HepG2 (cell line): ENCODE measurements around the gene CFAP69. TPM values are rescaled to one million over a fixed set of nuclear protein-coding genes. Genes with fewer than 3 reads are reported as not detected.
A peak's percentile ranks its signal among the peaks of the same experiment; 100 is the strongest.

ENCODE experiments used
- ASH2L ChIP-seq: fragments of 300-600, 200-600 bp; sonication (generic); IDR thresholded peaks from 2 replicates; pipeline ENCODE4 v1.7.0; 2017; ENCODE audit warnings: low read depth, mild to moderate bottlenecking, moderate library complexity, mixed read lengths, low read length; ENCODE audit not compliant: insufficient read length
- BORCS8-MEF2B ChIP-seq: sonication (generic); formaldehyde crosslinking; IDR thresholded peaks from 2 replicates; pipeline ENCODE4 v1.8.0; 2022; ENCODE audit warnings: mild to moderate bottlenecking, missing genetic modification reagents
- CBX1 ChIP-seq: IDR thresholded peaks from one replicate; pipeline ENCODE4 v1.6.1; 2016; ENCODE audit warnings: antibody characterized with exemption, low read depth
- CEBPG ChIP-seq: IDR thresholded peaks from 2 replicates; pipeline ENCODE4 v1.6.1; 2016
- CREM ChIP-seq, 2 experiments: sonication (generic) in 1 of 2; formaldehyde crosslinking in 1 of 2; IDR thresholded peaks; 2 replicates each; pipeline versions ENCODE4 v1.4.0 to v1.6.1; 2016 to 2020; ENCODE audit warnings: antibody characterized with exemption in 1 of 2, mild to moderate bottlenecking in 1 of 2, missing genetic modification reagents in 1 of 2
- ELF4 ChIP-seq: sonication (generic); formaldehyde crosslinking; IDR thresholded peaks from 2 replicates; pipeline ENCODE4 v1.5.0; 2020; ENCODE audit warnings: missing genetic modification reagents, mild to moderate bottlenecking, moderate library complexity, borderline replicate concordance
- GATAD2A ChIP-seq: IDR thresholded peaks from 2 replicates; pipeline ENCODE4 v1.6.1; 2016
- GZF1 ChIP-seq: sonication (generic); formaldehyde crosslinking; IDR thresholded peaks from 2 replicates; pipeline ENCODE4 v1.5.1; 2020; ENCODE audit warnings: mild to moderate bottlenecking, missing genetic modification reagents
- HDAC2 ChIP-seq: sonication (generic); formaldehyde crosslinking; IDR thresholded peaks from 2 replicates; pipeline ENCODE4 v1.4.0; 2020; ENCODE audit warnings: missing genetic modification reagents
- HMG20A ChIP-seq: IDR thresholded peaks from 2 replicates; pipeline ENCODE4 v1.6.1; 2016; ENCODE audit warnings: borderline replicate concordance
- JUND ChIP-seq: sonication (generic); formaldehyde crosslinking; IDR thresholded peaks from 2 replicates; pipeline ENCODE4 v1.8.0; 2022; ENCODE audit warnings: mild to moderate bottlenecking, missing genetic modification reagents
- KDM6A ChIP-seq: IDR thresholded peaks from 2 replicates; pipeline ENCODE4 v1.6.1; 2016; ENCODE audit warnings: low read depth
- NCOA2 ChIP-seq: sonication (generic); formaldehyde crosslinking; IDR thresholded peaks from 2 replicates; pipeline ENCODE4 v1.8.0; 2022; ENCODE audit warnings: inconsistent platforms
- POGZ ChIP-seq: sonication (generic); formaldehyde crosslinking; IDR thresholded peaks from 2 replicates; pipeline ENCODE4 v1.4.0; 2020; ENCODE audit warnings: mild to moderate bottlenecking, missing genetic modification reagents
- PPARG ChIP-seq: conservative IDR thresholded peaks from 2 replicates; pipeline ENCODE4 v1.6.1; 2016; ENCODE audit warnings: missing biosample characterization, missing genetic modification reagents
- RAD21 ChIP-seq: fragments of 450-650 bp; formaldehyde crosslinking; IDR thresholded peaks from 2 replicates; pipeline ENCODE4 v1.5.0; 2020; ENCODE audit warnings: mild to moderate bottlenecking
- RBAK ChIP-seq: sonication (generic); formaldehyde crosslinking; IDR thresholded peaks from 2 replicates; pipeline ENCODE4 v1.5.1; 2020; ENCODE audit warnings: mild to moderate bottlenecking, missing genetic modification reagents
- SOX6 ChIP-seq, 2 experiments: fragments of 450-650 bp in 1 of 2; sonication (generic) in 1 of 2; formaldehyde crosslinking in 1 of 2; IDR thresholded peaks; 2 replicates each; pipeline versions ENCODE4 v1.4.0 to v1.6.1; 2017 to 2020; ENCODE audit warnings: antibody characterized with exemption in 1 of 2, mild to moderate bottlenecking in 1 of 2, missing genetic modification reagents in 1 of 2
- TARDBP ChIP-seq: sonication (generic); formaldehyde crosslinking; IDR thresholded peaks from 2 replicates; pipeline ENCODE4 v1.8.0; 2022; ENCODE audit warnings: mild to moderate bottlenecking, missing genetic modification reagents
- TBP ChIP-seq: sonication (generic); formaldehyde crosslinking; IDR thresholded peaks from 2 replicates; pipeline ENCODE4 v1.5.0; 2020; ENCODE audit warnings: missing genetic modification reagents
- ZBTB7B ChIP-seq: sonication (generic); formaldehyde crosslinking; IDR thresholded peaks from 2 replicates; pipeline ENCODE4 v1.4.0; 2020; ENCODE audit warnings: missing genetic modification reagents
- ZNF280B ChIP-seq: sonication (generic); formaldehyde crosslinking; IDR thresholded peaks from 2 replicates; pipeline ENCODE4 v1.5.0; 2020; ENCODE audit warnings: missing genetic modification reagents, mild to moderate bottlenecking, borderline replicate concordance
- ZNF510 ChIP-seq: sonication (generic); formaldehyde crosslinking; IDR thresholded peaks from 2 replicates; pipeline ENCODE4 v1.4.0; 2020; ENCODE audit warnings: low read depth, mild to moderate bottlenecking, missing genetic modification reagents
- ZNF616 ChIP-seq: sonication (generic); formaldehyde crosslinking; IDR thresholded peaks from 2 replicates; pipeline ENCODE4 v1.5.0; 2020; ENCODE audit warnings: low read depth, mild to moderate bottlenecking, missing genetic modification reagents
- ZNF644 ChIP-seq: IDR thresholded peaks from 2 replicates; pipeline ENCODE4 v1.6.1; 2016; ENCODE audit warnings: low read depth
- ZNF781 ChIP-seq: sonication (generic); formaldehyde crosslinking; IDR thresholded peaks from 2 replicates; pipeline ENCODE4 v1.5.1; 2020; ENCODE audit warnings: borderline replicate concordance, mild to moderate bottlenecking, missing genetic modification reagents; ENCODE audit errors: not compliant biosample characterization
- ZNF878 ChIP-seq: sonication (generic); formaldehyde crosslinking; IDR thresholded peaks from 2 replicates; pipeline ENCODE4 v1.8.1; 2023; ENCODE audit warnings: mild to moderate bottlenecking, missing genetic modification reagents, moderate library complexity
- polyA plus RNA-seq, 8 experiments: library from polyadenylated mRNA; depleted of rRNA in 3 of 8; stranded (reverse) in 7 of 8; unstranded in 1 of 8; fragments of >200 nt; fragmentation: Illumina TruSeq in 4 of 8; extraction: Trizol in 4 of 8; gene quantifications; 2 replicates each; pipeline versions ENCODE4 v1.2.1 to v1.2.3, GENCODE V29; 2011 to 2016; ENCODE audit warnings: low read depth in 4 of 8, missing spikeins in 1 of 8, mixed read lengths in 1 of 8; ENCODE audit not compliant: insufficient read depth in 1 of 8
- total RNA-seq, 5 experiments: library from RNA; depleted of rRNA; stranded (reverse); fragments of >200 nt; fragmentation: Illumina TruSeq; extraction: Trizol; gene quantifications; 2 replicates each; pipeline ENCODE4 v1.2.3, GENCODE V29; 2016; ENCODE audit warnings: low read depth in 1 of 5
- TF ChIP-seq, protein P1 (sequence below): sonication (generic); formaldehyde crosslinking; IDR thresholded peaks from 2 replicates; pipeline ENCODE4 v1.8.1; 2023; ENCODE audit warnings: missing genetic modification reagents, inconsistent platforms, borderline replicate concordance
- TF ChIP-seq, protein P2 (sequence below): sonication (generic); formaldehyde crosslinking; conservative IDR thresholded peaks from 2 replicates; pipeline ENCODE4 v1.8.0; 2022; ENCODE audit warnings: mild to moderate bottlenecking, moderate library complexity, missing genetic modification reagents

CFAP69 gene
- total and polyA plus RNA-seq, 2 of the 13 experiments (the other 11 are each of a cell fraction or from before 2014, with no cell fraction given), result 2.2 to 4.0 TPM

DNA sequence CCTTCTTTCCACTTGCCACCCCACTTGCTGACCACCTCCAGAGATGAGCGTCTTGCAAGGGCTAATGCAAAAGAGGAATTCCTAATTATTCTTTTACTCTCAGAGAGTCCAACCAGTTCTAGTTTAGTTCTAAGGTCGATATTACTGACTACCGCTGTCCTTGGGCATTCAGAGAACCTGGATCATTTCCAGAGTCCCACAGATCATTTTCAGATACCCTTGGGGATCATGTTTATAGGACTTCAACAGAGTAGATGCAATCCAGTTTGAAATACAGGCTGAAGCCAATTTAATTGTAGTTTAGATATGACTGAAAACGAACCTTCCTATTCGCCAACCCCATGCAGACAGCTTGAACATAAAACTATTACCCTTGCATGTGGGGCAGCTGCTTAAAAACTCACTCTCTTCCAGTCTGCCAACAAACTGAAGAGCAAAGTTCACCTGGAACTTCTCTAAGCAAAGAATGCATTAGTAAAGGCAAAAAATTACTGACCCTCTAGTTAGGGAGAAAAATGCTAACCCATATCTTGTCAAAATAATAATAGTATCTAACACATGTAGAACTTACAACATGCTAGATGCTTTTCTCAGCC, 22.4 kb downstream of the CFAP69 start (continued):
- TF ChIP-seq, protein P1, sequence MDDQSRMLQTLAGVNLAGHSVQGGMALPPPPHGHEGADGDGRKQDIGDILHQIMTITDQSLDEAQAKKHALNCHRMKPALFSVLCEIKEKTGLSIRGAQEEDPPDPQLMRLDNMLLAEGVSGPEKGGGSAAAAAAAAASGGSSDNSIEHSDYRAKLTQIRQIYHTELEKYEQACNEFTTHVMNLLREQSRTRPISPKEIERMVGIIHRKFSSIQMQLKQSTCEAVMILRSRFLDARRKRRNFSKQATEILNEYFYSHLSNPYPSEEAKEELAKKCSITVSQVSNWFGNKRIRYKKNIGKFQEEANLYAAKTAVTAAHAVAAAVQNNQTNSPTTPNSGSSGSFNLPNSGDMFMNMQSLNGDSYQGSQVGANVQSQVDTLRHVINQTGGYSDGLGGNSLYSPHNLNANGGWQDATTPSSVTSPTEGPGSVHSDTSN (CRISPR knock-in tag), result no peak
- TF ChIP-seq ZNF878, result no peak
- 0 out of 2 replicates have a peak, but pooled peaks have one; percentile 0 for TF ChIP-seq CREM (IDR thresholded peaks at IDR 0.05)
- no peak for TF ChIP-seq CREM (CRISPR knock-in tag; IDR thresholded peaks at IDR 0.05)
- TF ChIP-seq ELF4 (CRISPR knock-in tag), result no peak
- peak; percentile 15; the same call in 1 of the 2 replicates for TF ChIP-seq ZBTB7B (CRISPR knock-in tag)
- TF ChIP-seq HDAC2 (CRISPR knock-in tag), result peak; percentile 10; the same call in 1 of the 2 replicates
- TF ChIP-seq PPARG (CRISPR knock-in tag), result no peak; the same call in 1 of the 2 replicates
- TF ChIP-seq RAD21, result no peak
- no peak for TF ChIP-seq GZF1 (CRISPR knock-in tag)
- TF ChIP-seq KDM6A (CRISPR knock-in tag), result peak; percentile 13; the same call in 1 of the 2 replicates
- TF ChIP-seq HMG20A (CRISPR knock-in tag), result no peak
- TF ChIP-seq, protein P2, sequence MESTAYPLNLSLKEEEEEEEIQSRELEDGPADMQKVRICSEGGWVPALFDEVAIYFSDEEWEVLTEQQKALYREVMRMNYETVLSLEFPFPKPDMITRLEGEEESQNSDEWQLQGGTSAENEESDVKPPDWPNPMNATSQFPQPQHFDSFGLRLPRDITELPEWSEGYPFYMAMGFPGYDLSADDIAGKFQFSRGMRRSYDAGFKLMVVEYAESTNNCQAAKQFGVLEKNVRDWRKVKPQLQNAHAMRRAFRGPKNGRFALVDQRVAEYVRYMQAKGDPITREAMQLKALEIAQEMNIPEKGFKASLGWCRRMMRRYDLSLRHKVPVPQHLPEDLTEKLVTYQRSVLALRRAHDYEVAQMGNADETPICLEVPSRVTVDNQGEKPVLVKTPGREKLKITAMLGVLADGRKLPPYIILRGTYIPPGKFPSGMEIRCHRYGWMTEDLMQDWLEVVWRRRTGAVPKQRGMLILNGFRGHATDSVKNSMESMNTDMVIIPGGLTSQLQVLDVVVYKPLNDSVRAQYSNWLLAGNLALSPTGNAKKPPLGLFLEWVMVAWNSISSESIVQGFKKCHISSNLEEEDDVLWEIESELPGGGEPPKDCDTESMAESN (CRISPR knock-in tag), result no peak
- no peak for TF ChIP-seq JUND (CRISPR knock-in tag)
- TF ChIP-seq ZNF781, result no peak
- TF ChIP-seq CEBPG (CRISPR knock-in tag), result peak; percentile 8; the same call in 1 of the 2 replicates
- no peak for TF ChIP-seq TARDBP (CRISPR knock-in tag)
- 0 out of 2 replicates have a peak, but pooled peaks have one; percentile 17 for TF ChIP-seq GATAD2A (CRISPR knock-in tag)
- TF ChIP-seq ZNF510 (CRISPR knock-in tag), result no peak
- no peak for TF ChIP-seq CBX1
- TF ChIP-seq ZNF280B (CRISPR knock-in tag), result no peak
- no peak for TF ChIP-seq TBP (CRISPR knock-in tag)
- no peak for TF ChIP-seq RBAK
- peak; percentile 81 for TF ChIP-seq ASH2L
- TF ChIP-seq SOX6 (IDR thresholded peaks at IDR 0.05), result no peak
- peak; percentile 5; the same call in 1 of the 2 replicates for TF ChIP-seq SOX6 (CRISPR knock-in tag; IDR thresholded peaks at IDR 0.05)
- TF ChIP-seq ZNF616 (CRISPR knock-in tag), result no peak
- TF ChIP-seq NCOA2 (CRISPR knock-in tag), result peak; percentile 33; the same call in 1 of the 2 replicates
- no peak for TF ChIP-seq BORCS8-MEF2B
- peak; percentile 59 for TF ChIP-seq POGZ (CRISPR knock-in tag)
- TF ChIP-seq ZNF644 (CRISPR knock-in tag), result peak; percentile 55
